Naive thymus-derived CD4-positive, alpha-beta T cell (primary cell): ENCODE results near the gene TBX1. TPM values are rescaled to one million over a fixed set of nuclear protein-coding genes. Genes with fewer than 3 reads are reported as not detected.

Experiments
- ATAC-seq: fragments of 150-1000 bp; cut with Tn5 transposase; 2 replicates; pipeline ENCODE4 v1.10.0; 2021; ENCODE audit warnings: mild to moderate bottlenecking, moderate library complexity
- CTCF ChIA-PET: fragments of 350-600 bp; sonication (Branson Sonifier 250); formaldehyde crosslinking; loops from one replicate; lab custom pipeline; 2021; ENCODE audit warnings: antibody characterized with exemption; lab: Charles Lee
- POLR2A ChIA-PET: fragments of 350-600 bp; sonication (Branson Sonifier 250); formaldehyde crosslinking; loops from one replicate; lab custom pipeline; 2021; ENCODE audit warnings: antibody characterized with exemption, inconsistent platforms; lab: Charles Lee
- DNase-seq, 9 donors: peaks; one replicate each; pipeline versions ENCODE4 v3.0.0 to v3.0.0-alpha.2; 2020 to 2022; ENCODE audit warnings: mixed read lengths in 1 of 9
- H3K27ac ChIP-seq: one replicate; pipeline ENCODE4 v1.7.0; 2013; ENCODE audit warnings: mild to moderate bottlenecking, low read depth, low read length, moderate library complexity
- H3K27me3 ChIP-seq, 2 donors: one replicate each; pipeline ENCODE4 v1.7.0; 2013; ENCODE audit warnings: low read length in 2 of 2, mild to moderate bottlenecking in 2 of 2, moderate library complexity in 2 of 2; ENCODE audit not compliant: control insufficient read depth in 2 of 2, insufficient read depth in 2 of 2
- H3K36me3 ChIP-seq, 3 experiments: 1 replicate in 2 of 3; 2 replicates in 1 of 3; pipeline ENCODE4 v1.7.0; 2013; ENCODE audit warnings: low read length in 3 of 3, mild to moderate bottlenecking in 3 of 3, moderate library complexity in 1 of 3; ENCODE audit not compliant: insufficient read depth in 3 of 3, control insufficient read depth in 2 of 3
- H3K4me1 ChIP-seq, 2 donors: one replicate each; pipeline ENCODE4 v1.7.0; 2013; ENCODE audit warnings: low read length in 2 of 2, mild to moderate bottlenecking in 2 of 2, moderate library complexity in 1 of 2; ENCODE audit not compliant: control insufficient read depth in 2 of 2, insufficient read depth in 2 of 2
- H3K4me3 ChIP-seq: 2 replicates; pipeline ENCODE4 v1.7.0; 2013; ENCODE audit warnings: mild to moderate bottlenecking, low read length
- H3K9me3 ChIP-seq, 3 experiments: 1 replicate in 2 of 3; 2 replicates in 1 of 3; pipeline ENCODE4 v1.7.0; 2013; ENCODE audit warnings: low read length in 3 of 3; ENCODE audit not compliant: control insufficient read depth in 2 of 3
- H3K27ac Mint-ChIP-seq, 9 donors: one replicate each; pipeline ENCODE4 v1.8.0; 2020 to 2022; ENCODE audit warnings: mixed read lengths in 9 of 9, mild to moderate bottlenecking in 8 of 9, moderate library complexity in 5 of 9, inconsistent platforms in 2 of 9
- H3K27me3 Mint-ChIP-seq, 5 donors: one replicate each; pipeline ENCODE4 v1.8.0; 2021 to 2022; ENCODE audit warnings: mixed read lengths in 5 of 5, mild to moderate bottlenecking in 1 of 5
- H3K36me3 Mint-ChIP-seq, 5 donors: one replicate each; pipeline ENCODE4 v1.8.0; 2020 to 2022; ENCODE audit warnings: mixed read lengths in 5 of 5, mild to moderate bottlenecking in 3 of 5, inconsistent platforms in 1 of 5
- H3K4me1 Mint-ChIP-seq, 7 donors: one replicate each; pipeline ENCODE4 v1.8.0; 2020 to 2022; ENCODE audit warnings: mixed read lengths in 7 of 7, mild to moderate bottlenecking in 3 of 7, inconsistent platforms in 1 of 7
- H3K4me3 Mint-ChIP-seq, 10 donors: one replicate each; pipeline ENCODE4 v1.8.0; 2020 to 2022; ENCODE audit warnings: mild to moderate bottlenecking in 10 of 10, mixed read lengths in 10 of 10, moderate library complexity in 6 of 10, inconsistent platforms in 2 of 10
- H3K9me3 Mint-ChIP-seq, 11 donors: one replicate each; pipeline ENCODE4 v1.8.0; 2020 to 2022; ENCODE audit warnings: mixed read lengths in 11 of 11, mild to moderate bottlenecking in 4 of 11, inconsistent platforms in 1 of 11, moderate library complexity in 1 of 11
- intact Hi-C, 2 donors: fragments of 100-400 bp; cut with micrococcal nuclease; formaldehyde crosslinking; loops; one replicate each; pipeline ENCODE4 v1.15.1; 2023
- polyA plus RNA-seq, 2 donors: library from polyadenylated mRNA; unstranded; fragments of 300-500 nt; fragmentation: Illumina TruSeq; gene quantifications; one replicate each; pipeline ENCODE4 v1.2.3, GENCODE V29; 2021
- total RNA-seq, 6 experiments: library from RNA in 5 of 6; stranded (reverse) in 5 of 6; gene quantifications; 1 replicate in 5 of 6; 2 replicates in 1 of 6; pipeline ENCODE4 v1.2.3 and lab custom pipeline; 2021 to 2026

TBX1 gene
- total and polyA plus RNA-seq, 7 experiments from 2014 or later: 0.22 TPM; not detected in 6

GRCh38 chr22:19734837-19735382 is 25.7 kb upstream of the TBX1 start:
- no peaks in the 10 kb centered on the region for H3K4me1 ChIP-seq

GRCh38 chr22:19735665-19736510 is 24.7 kb upstream of the TBX1 start:
- Mint-ChIP-seq H3K4me3 (no peak overlapping the region), H3K36me3 (no peaks in the 10 kb centered on the region), H3K4me1 (no peaks in the 10 kb centered on the region), H3K27me3 (no peaks in the 10 kb centered on the region), H3K27ac (no peak overlapping the region), H3K9me3 (no peaks in the 10 kb centered on the region)
- ChIA-PET POLR2A (no interaction called here), CTCF (no interaction called here)
- no peak overlapping the region for H3K4me3 ChIP-seq
- H3K27ac ChIP-seq: no peak overlapping the region
- H3K9me3 ChIP-seq: no peaks in the 10 kb centered on the region
- intact Hi-C loops: no loop called here
- no peak for ATAC-seq
- no peaks in the 10 kb centered on the region for H3K36me3 ChIP-seq
- DNase-seq: no peak
- no peaks in the 10 kb centered on the region for H3K27me3 ChIP-seq
- no peaks in the 10 kb centered on the region for H3K4me1 ChIP-seq

More at GRCh38 chr22:19734837-19735382, 25.7 kb upstream of the TBX1 start:
- ChIA-PET POLR2A (no interaction called here), CTCF (no interaction called here)
- no peaks in the 10 kb centered on the region for H3K36me3 ChIP-seq
- no peak overlapping the region for H3K4me3 ChIP-seq
- Mint-ChIP-seq H3K4me1 (peaks cover 0 to 5% (median 2%) of the 10 kb centered on the region in 7 donors), H3K4me3 (no peak overlapping the region), H3K27me3 (peaks cover 0 to 2% (median 0%) of the 10 kb centered on the region in 5 donors), H3K36me3 (no peaks in the 10 kb centered on the region), H3K9me3 (no peaks in the 10 kb centered on the region), H3K27ac (no peak overlapping the region)
- intact Hi-C loops: loop anchor here in 1 of 2 donors (5.0 kb wide), 1 partner anchor 157 kb away; no protein-coding TSS in a partner anchor
- DNase-seq (no peak), ATAC-seq (no peak)
- no peak overlapping the region for H3K27ac ChIP-seq
- no peaks in the 10 kb centered on the region for H3K27me3 ChIP-seq
- H3K9me3 ChIP-seq: no peaks in the 10 kb centered on the region

GRCh38 chr22:19737846-19738663 is 22.5 kb upstream of the TBX1 start:
- H3K27ac Mint-ChIP-seq: no peak overlapping the region
- H3K4me3 Mint-ChIP-seq: no peak overlapping the region
- H3K27me3 Mint-ChIP-seq: no peaks in the 10 kb centered on the region
- Histone ChIP-seq H3K4me1 (no peaks in the 10 kb centered on the region), H3K27me3 (no peaks in the 10 kb centered on the region), H3K9me3 (no peaks in the 10 kb centered on the region), H3K27ac (no peak overlapping the region), H3K4me3 (no peak overlapping the region), H3K36me3 (no peaks in the 10 kb centered on the region)
- no peaks in the 10 kb centered on the region for H3K4me1 Mint-ChIP-seq
- no peaks in the 10 kb centered on the region for H3K9me3 Mint-ChIP-seq
- ChIA-PET CTCF (no interaction called here), POLR2A (no interaction called here)
- no peak for DNase-seq
- ATAC-seq: no peak
- intact Hi-C loops: no loop called here
- no peaks in the 10 kb centered on the region for H3K36me3 Mint-ChIP-seq

- ATAC-seq: no peak
- Histone ChIP-seq H3K9me3 (no peaks in the 10 kb centered on the region), H3K4me3 (no peak overlapping the region), H3K36me3 (no peaks in the 10 kb centered on the region), H3K27ac (no peak overlapping the region), H3K27me3 (no peaks in the 10 kb centered on the region), H3K4me1 (no peaks in the 10 kb centered on the region)
- CTCF ChIA-PET: no interaction called here
- H3K27me3 Mint-ChIP-seq: no peaks in the 10 kb centered on the region
- no peak for DNase-seq
- H3K36me3 Mint-ChIP-seq: no peaks in the 10 kb centered on the region
- intact Hi-C loops: no loop called here
- H3K27ac Mint-ChIP-seq: no peak overlapping the region
- POLR2A ChIA-PET: no interaction called here
- no peak overlapping the region for H3K4me3 Mint-ChIP-seq
- no peaks in the 10 kb centered on the region for H3K9me3 Mint-ChIP-seq
- no peaks in the 10 kb centered on the region for H3K4me1 Mint-ChIP-seq
These were observed 21.7 kb upstream of the TBX1 start for GRCh38 chr22:19738664-19739447.

- ATAC-seq (no peak), DNase-seq (no peak)
- no peaks in the 10 kb centered on the region for H3K4me1 ChIP-seq
- H3K27me3 ChIP-seq: no peaks in the 10 kb centered on the region
- intact Hi-C loops: no loop called here
- CTCF ChIA-PET: no interaction called here
- H3K9me3 Mint-ChIP-seq: no peaks in the 10 kb centered on the region
- no peaks in the 10 kb centered on the region for H3K36me3 ChIP-seq
- H3K4me3 ChIP-seq: no peak overlapping the region
- no peak overlapping the region for H3K27ac Mint-ChIP-seq
- POLR2A ChIA-PET: no interaction called here
- no peaks in the 10 kb centered on the region for H3K9me3 ChIP-seq
- no peak overlapping the region for H3K27ac ChIP-seq
- H3K4me1 Mint-ChIP-seq: no peaks in the 10 kb centered on the region
- no peaks in the 10 kb centered on the region for H3K27me3 Mint-ChIP-seq
- no peak overlapping the region for H3K4me3 Mint-ChIP-seq
- H3K36me3 Mint-ChIP-seq: no peaks in the 10 kb centered on the region
These were observed 21.1 kb upstream of the TBX1 start for GRCh38 chr22:19739448-19739895.

GRCh38 chr22:19739911-19740449 is 20.6 kb upstream of the TBX1 start:
- Histone ChIP-seq H3K4me3 (no peak overlapping the region), H3K27ac (no peak overlapping the region), H3K27me3 (no peaks in the 10 kb centered on the region), H3K9me3 (no peaks in the 10 kb centered on the region), H3K36me3 (no peaks in the 10 kb centered on the region), H3K4me1 (no peaks in the 10 kb centered on the region)
- intact Hi-C loops: no loop called here
- ChIA-PET CTCF (no interaction called here), POLR2A (no interaction called here)
- no peak overlapping the region for H3K27ac Mint-ChIP-seq
- no peaks in the 10 kb centered on the region for H3K36me3 Mint-ChIP-seq
- DNase-seq (no peak), ATAC-seq (no peak)
- peaks cover 0 to 3% (median 0%) of the 10 kb centered on the region in 7 donors for H3K4me1 Mint-ChIP-seq
- H3K27me3 Mint-ChIP-seq: no peaks in the 10 kb centered on the region
- H3K4me3 Mint-ChIP-seq: no peak overlapping the region
- no peaks in the 10 kb centered on the region for H3K9me3 Mint-ChIP-seq
